IgD-negative memory B cell (primary cell): ENCODE results near the gene TUFT1. TPM values are rescaled to one million over a fixed set of nuclear protein-coding genes. Genes with fewer than 3 reads are reported as not detected.

Experiments
- H3K27ac Mint-ChIP-seq, 3 donors: one replicate each; pipeline ENCODE4 v1.8.0; 2020 to 2022; ENCODE audit warnings: mild to moderate bottlenecking in 3 of 3, mixed read lengths in 3 of 3, moderate library complexity in 1 of 3
- H3K27me3 Mint-ChIP-seq: one replicate; pipeline ENCODE4 v1.8.0; 2021; ENCODE audit warnings: mixed read lengths
- H3K36me3 Mint-ChIP-seq: one replicate; pipeline ENCODE4 v1.8.0; 2020; ENCODE audit warnings: mild to moderate bottlenecking, mixed read lengths
- H3K4me1 Mint-ChIP-seq, 3 donors: one replicate each; pipeline ENCODE4 v1.8.0; 2020 to 2022; ENCODE audit warnings: mixed read lengths in 3 of 3, mild to moderate bottlenecking in 1 of 3
- H3K4me3 Mint-ChIP-seq, 4 donors: one replicate each; pipeline ENCODE4 v1.8.0; 2020 to 2022; ENCODE audit warnings: mild to moderate bottlenecking in 4 of 4, mixed read lengths in 4 of 4, moderate library complexity in 3 of 4
- H3K9me3 Mint-ChIP-seq, 3 donors: one replicate each; pipeline ENCODE4 v1.8.0; 2020 to 2021; ENCODE audit warnings: mixed read lengths in 3 of 3, mild to moderate bottlenecking in 1 of 3
- polyA plus RNA-seq: library from polyadenylated mRNA; unstranded; fragments of 300-500 nt; fragmentation: Illumina TruSeq; gene quantifications from one replicate; pipeline ENCODE4 v1.2.3, GENCODE V29; 2021

The TUFT1 gene
- polyA plus RNA-seq, 1 donor from 2014 or later = 1.6 TPM

GRCh38 chr1:151540982-151541377 lies 871 bp downstream of the TUFT1 start:
- Mint-ChIP-seq H3K27ac (peak overlapping the region in 2 of 3 donors; percentile 87 to 93), H3K36me3 (peaks cover 5% of the 10 kb centered on the region), H3K4me1 (peaks cover 4 to 25% (median 11%) of the 10 kb centered on the region in 3 donors)

GRCh38 chr1:151541752-151542151 lies 1.6 kb downstream of the TUFT1 start:
- peaks cover 5% of the 10 kb centered on the region for H3K27me3 Mint-ChIP-seq
- H3K27ac Mint-ChIP-seq = peak overlapping the region in 1 of 3 donors; percentile 64
- H3K36me3 Mint-ChIP-seq = peaks cover 5% of the 10 kb centered on the region
- H3K9me3 Mint-ChIP-seq = no peaks in the 10 kb centered on the region
- H3K4me1 Mint-ChIP-seq = peaks cover 4 to 22% (median 11%) of the 10 kb centered on the region in 3 donors
- H3K4me3 Mint-ChIP-seq = peak overlapping the region; percentile 75 to 95 (median 88)

More at GRCh38 chr1:151540982-151541377, 871 bp downstream of the TUFT1 start:
- peaks cover 5% of the 10 kb centered on the region for H3K27me3 Mint-ChIP-seq
- H3K4me3 Mint-ChIP-seq = peak overlapping the region; percentile 94 to 99 (median 97)
- no peaks in the 10 kb centered on the region for H3K9me3 Mint-ChIP-seq

DNA sequence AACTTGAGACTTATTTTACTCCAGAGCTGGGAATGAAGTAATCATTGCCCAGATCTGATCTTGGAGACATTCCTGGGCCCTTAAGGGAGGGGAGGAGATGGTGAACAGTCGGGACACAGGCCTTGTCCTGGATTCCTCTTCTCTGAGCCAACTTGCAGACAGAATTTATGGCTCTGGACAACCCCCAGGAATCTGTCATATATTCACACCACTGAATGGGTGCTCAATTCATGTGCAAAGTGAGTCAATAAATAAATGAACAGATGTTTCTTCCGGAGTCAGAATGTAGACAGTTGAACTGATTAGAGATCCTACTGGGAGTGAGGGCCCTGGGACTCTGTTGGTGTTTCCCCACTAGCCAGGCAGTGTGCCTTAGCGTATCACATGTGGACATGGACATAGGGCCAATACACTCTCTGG lies 2.6 kb downstream of the TUFT1 start:
- Mint-ChIP-seq H3K27ac (no peak overlapping the region), H3K27me3 (peaks cover 5% of the 10 kb centered on the region), H3K4me1 (peaks cover 7 to 22% (median 11%) of the 10 kb centered on the region in 3 donors), H3K4me3 (peak overlapping the region in 1 of 4 donors; percentile 95), H3K9me3 (no peaks in the 10 kb centered on the region), H3K36me3 (peaks cover 6% of the 10 kb centered on the region)

DNA sequence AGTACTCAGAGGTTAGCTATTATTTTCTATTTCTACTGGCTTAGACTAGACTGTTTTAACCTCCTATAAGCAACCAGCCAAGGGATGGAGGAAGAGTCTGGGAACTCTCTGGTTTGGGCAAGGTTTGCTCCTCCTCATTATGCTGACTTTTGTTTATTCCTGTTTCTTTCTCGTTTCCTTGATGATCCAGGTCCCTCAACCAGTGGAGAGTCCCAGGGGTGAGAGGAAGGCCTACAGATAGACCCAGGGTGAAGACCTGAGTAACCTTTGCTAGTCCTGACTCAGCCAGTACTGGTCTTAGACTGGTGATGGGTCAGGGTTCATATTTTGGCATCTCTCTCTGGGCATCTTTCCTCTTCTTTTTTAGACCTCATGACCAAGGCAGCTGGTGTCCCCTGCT lies 5.4 kb downstream of the TUFT1 start:
- Mint-ChIP-seq H3K36me3 (peaks cover 6% of the 10 kb centered on the region), H3K27ac (peak overlapping the region in 1 of 3 donors; percentile 62), H3K27me3 (peaks cover 5% of the 10 kb centered on the region), H3K9me3 (no peaks in the 10 kb centered on the region), H3K4me3 (no peak overlapping the region), H3K4me1 (peaks cover 3 to 7% (median 4%) of the 10 kb centered on the region in 3 donors)

DNA sequence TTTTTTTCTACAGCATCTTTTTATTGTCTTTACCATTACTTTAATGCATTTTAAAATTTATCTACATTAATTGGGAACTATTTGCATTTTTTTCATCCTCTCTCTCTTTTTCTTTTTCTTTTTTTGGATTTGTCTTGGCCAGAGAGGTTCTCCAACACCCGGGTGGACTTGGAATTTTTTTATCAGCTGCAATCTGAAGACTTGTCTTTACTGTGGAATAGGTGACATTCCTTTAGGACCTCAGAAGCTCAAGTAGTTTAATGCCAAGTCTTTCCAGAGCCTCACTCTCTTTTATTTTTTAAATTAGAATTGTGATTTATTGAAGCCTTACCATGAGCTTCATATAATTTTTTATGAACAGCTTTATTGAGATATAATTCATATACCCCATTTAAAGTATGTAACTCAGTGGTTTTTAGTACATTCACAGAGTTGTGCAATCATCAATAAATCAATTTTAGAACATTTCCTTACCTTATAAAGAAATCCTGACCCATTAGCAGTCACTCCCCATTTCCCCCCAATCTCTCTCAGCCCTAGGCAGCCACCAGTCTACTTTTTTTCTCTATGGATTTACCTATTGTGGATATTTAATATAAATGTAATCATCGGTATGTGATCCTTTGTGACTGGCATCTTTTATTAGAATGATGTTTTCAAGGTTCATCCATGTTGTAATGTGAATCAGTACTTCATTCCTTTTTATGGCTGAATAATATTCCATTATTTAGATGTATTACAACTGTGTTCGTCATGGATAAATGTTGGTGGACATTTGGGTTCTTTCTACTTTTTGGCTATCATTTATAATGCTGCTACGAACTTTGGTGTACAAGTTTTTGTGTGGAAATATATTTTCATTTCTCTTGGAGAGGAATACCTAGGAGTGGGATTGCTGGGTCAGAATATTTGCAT lies 6.2 kb downstream of the TUFT1 start:
- peak overlapping the region in 1 of 4 donors; percentile 6 for H3K4me3 Mint-ChIP-seq

DNA sequence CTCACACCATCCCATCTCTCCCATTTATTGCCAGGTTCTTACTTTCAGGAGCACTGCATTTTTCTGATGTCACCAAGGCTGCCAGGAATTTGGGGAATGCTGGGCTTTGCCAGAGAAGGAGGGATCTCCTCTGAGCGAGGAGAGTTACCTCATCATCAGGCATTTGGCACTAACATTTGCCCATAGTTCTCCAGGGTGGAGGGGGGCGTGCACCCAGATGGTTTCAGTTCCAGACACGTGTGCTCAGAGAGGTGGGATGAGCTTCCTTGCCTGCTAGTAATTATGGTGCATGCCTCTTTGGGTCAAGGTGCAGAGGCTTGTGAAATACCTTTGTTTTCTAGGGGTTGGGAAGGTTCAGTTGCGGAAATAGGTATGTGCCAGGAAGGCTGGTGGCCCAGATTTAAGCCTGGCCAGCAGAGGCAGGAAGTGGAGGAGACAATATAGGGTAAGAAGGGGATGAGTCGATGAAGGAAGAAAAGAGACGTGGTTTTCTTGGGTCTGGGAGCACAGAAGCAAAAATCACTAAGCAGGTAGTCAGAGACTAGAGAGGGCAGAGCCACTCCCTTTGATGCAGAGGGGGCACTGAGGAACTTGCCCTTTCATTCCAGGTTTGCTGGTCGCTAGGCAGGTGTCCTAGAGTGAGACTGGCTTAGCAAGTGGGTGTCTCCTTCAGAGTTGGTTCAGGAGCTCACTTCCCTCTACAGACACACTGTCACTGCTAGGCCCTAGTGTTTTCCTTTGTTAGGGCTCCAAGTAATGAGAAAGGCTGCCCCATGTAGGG lies 7.2 kb downstream of the TUFT1 start:
- Mint-ChIP-seq H3K27ac (no peak overlapping the region), H3K9me3 (no peaks in the 10 kb centered on the region), H3K4me3 (no peak overlapping the region), H3K36me3 (peaks cover 6% of the 10 kb centered on the region), H3K27me3 (no peaks in the 10 kb centered on the region), H3K4me1 (peaks cover 0 to 3% (median 0%) of the 10 kb centered on the region in 3 donors)

More for the DNA sequence above, 6.2 kb downstream of the TUFT1 start:
- Mint-ChIP-seq H3K36me3 (peaks cover 6% of the 10 kb centered on the region), H3K27me3 (peaks cover 5% of the 10 kb centered on the region), H3K9me3 (no peaks in the 10 kb centered on the region), H3K4me1 (peaks cover 0 to 3% (median 3%) of the 10 kb centered on the region in 3 donors), H3K27ac (peak overlapping the region in 1 of 3 donors; percentile 62)

DNA sequence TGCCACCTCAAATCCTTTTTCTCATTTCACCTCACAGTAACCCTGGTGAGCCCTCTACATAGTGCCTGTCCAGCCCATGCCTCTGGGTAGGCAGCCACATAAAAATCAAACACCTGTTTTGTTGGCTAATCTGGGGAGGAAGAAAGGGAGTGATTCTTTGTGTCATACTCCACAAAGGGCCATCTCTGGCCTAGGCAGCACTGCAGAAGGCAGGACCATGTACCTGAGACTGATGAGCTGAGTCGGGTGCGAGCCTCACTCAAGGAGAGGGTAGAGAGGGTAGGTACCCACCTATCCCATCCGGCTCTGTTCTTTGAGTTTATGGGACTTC lies 7.8 kb downstream of the TUFT1 start:
- Mint-ChIP-seq H3K36me3 (peaks cover 6% of the 10 kb centered on the region), H3K4me1 (peaks cover 0 to 3% (median 0%) of the 10 kb centered on the region in 3 donors), H3K27ac (no peak overlapping the region), H3K4me3 (no peak overlapping the region), H3K9me3 (no peaks in the 10 kb centered on the region), H3K27me3 (no peaks in the 10 kb centered on the region)

DNA sequence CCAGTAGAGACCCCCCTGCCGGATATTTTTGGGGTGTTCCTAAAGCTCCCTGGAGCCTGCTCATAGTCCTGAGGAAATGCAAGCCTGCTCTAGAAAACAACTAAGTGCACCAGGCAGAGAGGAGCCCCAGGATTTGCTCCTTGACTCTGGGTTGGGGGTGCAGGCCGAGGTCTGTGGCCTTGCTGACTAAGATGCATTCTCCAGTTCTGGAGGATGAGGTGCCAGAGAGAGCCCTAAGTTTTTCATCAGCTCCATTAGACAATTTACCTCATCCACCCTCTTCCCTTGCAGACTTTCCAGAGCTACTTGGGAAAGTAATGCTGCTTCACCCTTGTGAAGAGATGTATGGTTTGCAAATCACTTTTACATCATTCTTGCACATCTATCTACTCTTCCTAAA lies 9.1 kb downstream of the TUFT1 start:
- Mint-ChIP-seq H3K27me3 (no peaks in the 10 kb centered on the region), H3K4me1 (peaks cover 0 to 3% (median 0%) of the 10 kb centered on the region in 3 donors), H3K36me3 (peaks cover 6% of the 10 kb centered on the region), H3K27ac (no peak overlapping the region), H3K9me3 (no peaks in the 10 kb centered on the region), H3K4me3 (no peak overlapping the region)

DNA sequence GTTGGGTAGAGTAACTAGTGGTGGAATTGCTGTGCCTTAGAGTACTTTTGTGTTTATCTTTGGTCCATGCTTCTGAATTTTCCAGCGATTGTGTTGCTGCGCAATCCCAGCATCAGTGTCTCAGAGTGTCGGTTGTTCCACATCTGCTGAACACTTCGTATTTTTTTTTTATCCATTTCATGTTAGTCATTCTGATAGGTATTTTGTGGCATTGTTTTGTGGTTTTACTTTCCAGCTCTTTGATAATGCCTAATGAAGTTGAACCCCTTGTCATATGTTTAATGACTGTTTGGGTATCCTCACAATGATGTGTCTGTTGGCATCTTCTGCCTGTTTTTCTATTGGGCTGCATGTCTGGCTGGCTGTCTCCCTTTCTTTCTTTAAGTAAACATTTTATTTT lies 13.6 kb downstream of the TUFT1 start:
- Mint-ChIP-seq H3K4me3 (no peak overlapping the region), H3K36me3 (no peaks in the 10 kb centered on the region), H3K27ac (no peak overlapping the region)

GRCh38 chr1:151556052-151556451 lies 15.9 kb downstream of the TUFT1 start:
- H3K27ac Mint-ChIP-seq = no peak overlapping the region
- no peak overlapping the region for H3K4me3 Mint-ChIP-seq
- no peaks in the 10 kb centered on the region for H3K4me1 Mint-ChIP-seq
- no peaks in the 10 kb centered on the region for H3K27me3 Mint-ChIP-seq
- no peaks in the 10 kb centered on the region for H3K9me3 Mint-ChIP-seq
- H3K36me3 Mint-ChIP-seq = no peaks in the 10 kb centered on the region

More for the DNA sequence above, 13.6 kb downstream of the TUFT1 start:
- H3K4me1 Mint-ChIP-seq = no peaks in the 10 kb centered on the region
- H3K9me3 Mint-ChIP-seq = no peaks in the 10 kb centered on the region
- H3K27me3 Mint-ChIP-seq = no peaks in the 10 kb centered on the region

DNA sequence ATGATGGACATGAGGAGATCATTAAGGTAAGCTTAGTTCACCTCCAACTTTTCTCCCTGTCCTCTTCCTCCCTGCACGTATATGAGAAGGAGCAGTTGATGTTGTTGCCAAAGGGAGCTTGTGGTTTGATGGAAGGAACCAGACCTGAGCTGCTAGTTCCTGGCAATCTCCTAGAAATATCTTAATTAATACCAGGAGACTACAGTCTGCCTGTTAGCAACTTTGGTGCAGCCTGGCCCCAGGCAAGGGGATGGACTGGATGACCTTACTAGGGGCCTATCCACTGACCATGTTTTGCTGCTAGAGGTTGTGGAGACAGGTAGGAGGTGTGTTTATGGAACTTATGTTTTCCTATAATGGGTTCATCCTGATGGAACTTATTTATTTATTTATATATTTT lies 22.6 kb downstream of the TUFT1 start:
- H3K36me3 Mint-ChIP-seq = peaks cover 4% of the 10 kb centered on the region
- peak overlapping the region in 1 of 3 donors; percentile 69 for H3K27ac Mint-ChIP-seq

GRCh38 chr1:151563376-151563775 lies 23.3 kb downstream of the TUFT1 start:
- no peaks in the 10 kb centered on the region for H3K27me3 Mint-ChIP-seq
- H3K4me3 Mint-ChIP-seq = no peak overlapping the region
- no peaks in the 10 kb centered on the region for H3K9me3 Mint-ChIP-seq
- no peaks in the 10 kb centered on the region for H3K4me1 Mint-ChIP-seq
- peaks cover 4% of the 10 kb centered on the region for H3K36me3 Mint-ChIP-seq
- no peak overlapping the region for H3K27ac Mint-ChIP-seq

More for the DNA sequence above, 22.6 kb downstream of the TUFT1 start:
- H3K4me3 Mint-ChIP-seq = no peak overlapping the region
- H3K27me3 Mint-ChIP-seq = no peaks in the 10 kb centered on the region
- H3K4me1 Mint-ChIP-seq = no peaks in the 10 kb centered on the region
- H3K9me3 Mint-ChIP-seq = no peaks in the 10 kb centered on the region

GRCh38 chr1:151565502-151566189 lies 25.5 kb downstream of the TUFT1 start:
- no peak overlapping the region for H3K27ac Mint-ChIP-seq
- H3K4me1 Mint-ChIP-seq = no peaks in the 10 kb centered on the region
- peaks cover 6% of the 10 kb centered on the region for H3K36me3 Mint-ChIP-seq
- H3K27me3 Mint-ChIP-seq = no peaks in the 10 kb centered on the region
- H3K9me3 Mint-ChIP-seq = no peaks in the 10 kb centered on the region
- H3K4me3 Mint-ChIP-seq = no peak overlapping the region

DNA sequence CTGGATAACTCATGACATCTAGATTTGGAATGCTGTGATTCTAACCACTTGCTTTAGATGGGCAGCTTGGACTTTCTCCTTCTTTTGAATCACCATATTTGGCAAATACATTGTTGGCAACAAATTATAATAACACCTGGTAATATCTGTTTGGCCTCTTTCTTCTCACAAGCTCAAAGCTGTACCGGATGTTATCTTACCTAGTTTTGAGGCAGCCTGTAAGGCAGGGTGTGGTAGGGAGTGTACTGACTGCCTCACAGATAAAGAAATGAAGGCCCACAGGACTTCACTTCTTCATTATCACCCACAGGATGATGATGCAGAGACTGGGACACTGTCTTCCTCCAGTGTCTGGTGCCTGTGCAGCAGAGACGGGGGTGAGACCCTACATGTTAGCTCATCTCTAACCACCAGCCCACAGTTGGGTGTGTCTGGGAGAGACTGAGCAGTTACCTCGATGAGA lies 28.5 kb downstream of the TUFT1 start:
- Mint-ChIP-seq H3K4me3 (no peak overlapping the region), H3K9me3 (no peaks in the 10 kb centered on the region), H3K27ac (no peak overlapping the region), H3K27me3 (no peaks in the 10 kb centered on the region), H3K36me3 (peaks cover 2% of the 10 kb centered on the region), H3K4me1 (peaks cover 0 to under 1% (median 0%) of the 10 kb centered on the region in 3 donors)
